BLaER1 treated with 17β-estradiol and CSF1 and Interleukin-3, amounts not matched to agents 10 nM and 100 nM (cell line): ENCODE measurements around the gene ABCA4.

Experiments used
- H3K27ac ChIP-seq, 11 experiments: shearing (Covaris generic); formaldehyde crosslinking; 2 replicates each; pipeline ENCODE4 v1.8.1; 2022
- H3K27me3 ChIP-seq, 11 experiments: shearing (Covaris generic); formaldehyde crosslinking; 2 replicates each; pipeline ENCODE4 v1.8.1; 2022
- H3K36me3 ChIP-seq, 11 experiments: shearing (Covaris generic); formaldehyde crosslinking; 2 replicates each; pipeline ENCODE4 v1.8.1; 2022
- H3K4me1 ChIP-seq, 10 experiments: shearing (Covaris generic); formaldehyde crosslinking; 2 replicates each; pipeline ENCODE4 v1.8.1; 2022
- H3K4me2 ChIP-seq, 11 experiments: shearing (Covaris generic); formaldehyde crosslinking; 2 replicates each; pipeline ENCODE4 v1.8.1; 2022
- H3K4me3 ChIP-seq, 10 experiments: shearing (Covaris generic); formaldehyde crosslinking; 2 replicates each; pipeline ENCODE4 v1.8.1; 2022
- H3K9ac ChIP-seq, 11 experiments: shearing (Covaris generic); formaldehyde crosslinking; 2 replicates each; pipeline ENCODE4 v1.8.1; 2022
- H3K9me3 ChIP-seq, 11 experiments: shearing (Covaris generic); formaldehyde crosslinking; replicated peaks in 1 of 11; 2 replicates each; pipeline ENCODE4 v1.8.1; 2022
- H4K20me1 ChIP-seq, 11 experiments: shearing (Covaris generic); formaldehyde crosslinking; 2 replicates each; pipeline ENCODE4 v1.8.1; 2022
- Cebpa-rat ChIP-seq, 11 experiments: shearing (Covaris generic); IDR thresholded peaks; 2 replicates each; pipeline ENCODE4 v1.8.1; 2022

The ABCA4 gene

DNA sequence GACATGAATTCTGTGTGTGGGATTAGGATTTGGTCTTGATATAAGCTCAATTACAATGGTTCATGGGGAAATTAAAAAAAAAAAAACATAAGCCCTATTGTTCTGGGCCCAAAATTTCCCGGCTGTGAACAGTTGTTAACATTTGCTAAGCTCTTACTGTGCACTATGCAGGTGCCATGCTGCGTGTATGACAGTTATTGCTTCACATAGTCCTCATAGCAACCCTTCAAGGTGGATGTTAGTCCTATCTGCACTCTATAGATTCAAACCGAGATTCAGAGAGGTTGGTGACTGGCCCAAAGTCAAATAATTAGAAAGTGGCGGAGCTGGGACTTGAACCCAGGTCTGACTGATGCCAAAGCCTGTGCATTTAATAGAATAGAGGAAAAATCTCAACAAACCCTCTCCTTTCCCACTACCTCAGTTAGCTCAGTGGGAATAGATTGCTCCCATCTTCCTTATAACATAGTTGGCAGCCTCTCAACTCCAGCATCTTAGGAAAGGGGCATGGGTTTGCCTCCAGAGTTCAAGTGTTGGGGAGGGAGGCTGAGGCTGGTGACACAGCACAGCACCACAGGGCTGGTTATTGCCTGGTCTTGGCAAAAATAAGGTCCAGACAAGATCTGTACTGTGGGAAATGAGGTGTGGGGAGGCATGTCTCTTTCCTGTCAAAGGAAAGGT lies 156.7 kb downstream of the ABCA4 start:
- Histone ChIP-seq H3K9me3 (0 out of 22 replicates have a peak, but pooled peaks cover 0 to 9% (median 0%) of the 10 kb centered on the region in 11 experiments), H3K4me2 (peak overlapping the region in 4 of 11 experiments; percentile 19 to 28 (median 26); a peak in 6 of 22 replicates), H3K4me3 (no peak overlapping the region), H3K9ac (no peak overlapping the region), H3K4me1 (peaks cover 0 to 10% (median 5%) of the 10 kb centered on the region in 10 experiments; a peak in 16 of 20 replicates), H3K27me3 (no peaks in the 10 kb centered on the region), H3K27ac (no peak overlapping the region), H4K20me1 (no peaks in the 10 kb centered on the region), H3K36me3 (no peaks in the 10 kb centered on the region)
- no peak for TF ChIP-seq Cebpa-rat (IDR thresholded peaks at IDR 0.05)

DNA sequence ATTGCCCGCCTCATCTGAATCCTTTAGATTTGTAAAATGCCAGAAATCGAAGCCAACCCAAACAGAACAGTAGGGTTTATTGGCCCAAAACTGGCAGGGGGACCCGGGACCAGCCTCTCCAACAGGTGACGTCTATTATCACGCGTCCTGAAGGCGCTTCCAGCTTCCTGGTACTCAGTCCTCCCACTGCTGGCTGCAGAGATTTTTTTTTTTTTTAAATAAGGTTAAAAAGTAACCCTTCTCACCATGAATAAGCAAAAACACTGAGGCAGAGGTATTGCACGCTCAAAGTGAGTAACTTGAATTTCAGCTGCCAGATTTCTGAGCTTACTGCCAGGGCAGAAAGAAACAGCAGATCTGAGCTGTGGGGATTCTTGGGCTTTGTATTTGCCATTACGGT lies 157.4 kb downstream of the ABCA4 start:
- no peak overlapping the region for H3K4me2 ChIP-seq
- no peaks in the 10 kb centered on the region for H3K27me3 ChIP-seq
- no peak for TF ChIP-seq Cebpa-rat (IDR thresholded peaks at IDR 0.05)
- no peak overlapping the region for H3K9ac ChIP-seq
- H3K27ac ChIP-seq, result no peak overlapping the region
- H3K36me3 ChIP-seq, result no peaks in the 10 kb centered on the region
- 0 out of 22 replicates have a peak, but pooled peaks cover 0 to 9% (median 0%) of the 10 kb centered on the region in 11 experiments for H3K9me3 ChIP-seq
- no peak overlapping the region for H3K4me3 ChIP-seq
- peaks cover 0 to 16% (median 10%) of the 10 kb centered on the region in 10 experiments; a peak in 16 of 20 replicates for H3K4me1 ChIP-seq
- no peaks in the 10 kb centered on the region for H4K20me1 ChIP-seq

DNA sequence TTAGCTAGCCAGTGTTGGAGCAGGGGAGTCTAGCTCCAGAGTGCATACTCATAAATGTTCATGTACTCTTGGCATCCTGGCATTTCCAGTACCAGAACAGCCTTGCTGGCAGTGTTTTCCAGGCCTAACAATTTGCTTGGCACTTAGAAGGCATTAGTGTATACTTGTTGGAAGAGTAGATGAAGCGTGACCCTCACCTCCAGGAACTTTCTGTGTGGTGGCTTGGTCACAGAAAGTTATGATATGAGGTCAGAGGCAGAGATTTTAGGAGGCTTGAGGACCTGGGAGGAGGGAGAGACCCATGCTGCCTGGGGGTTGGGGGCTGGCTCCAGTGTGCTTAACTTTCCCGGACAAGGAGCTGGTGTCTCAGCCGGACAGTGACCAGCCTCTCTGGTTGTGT lies 159.0 kb downstream of the ABCA4 start:
- Histone ChIP-seq H3K4me3 (no peak overlapping the region), H3K4me1 (peaks cover 0 to 33% (median 22%) of the 10 kb centered on the region in 10 experiments; a peak in 16 of 20 replicates), H3K27me3 (no peaks in the 10 kb centered on the region), H3K4me2 (no peak overlapping the region), H3K9me3 (peaks cover 3 to 21% (median 12%) of the 10 kb centered on the region in 11 experiments), H3K9ac (no peak overlapping the region), H3K36me3 (no peaks in the 10 kb centered on the region; a peak in 2 of 22 replicates), H4K20me1 (no peaks in the 10 kb centered on the region), H3K27ac (no peak overlapping the region)
- TF ChIP-seq Cebpa-rat (IDR thresholded peaks at IDR 0.05), result no peak

DNA sequence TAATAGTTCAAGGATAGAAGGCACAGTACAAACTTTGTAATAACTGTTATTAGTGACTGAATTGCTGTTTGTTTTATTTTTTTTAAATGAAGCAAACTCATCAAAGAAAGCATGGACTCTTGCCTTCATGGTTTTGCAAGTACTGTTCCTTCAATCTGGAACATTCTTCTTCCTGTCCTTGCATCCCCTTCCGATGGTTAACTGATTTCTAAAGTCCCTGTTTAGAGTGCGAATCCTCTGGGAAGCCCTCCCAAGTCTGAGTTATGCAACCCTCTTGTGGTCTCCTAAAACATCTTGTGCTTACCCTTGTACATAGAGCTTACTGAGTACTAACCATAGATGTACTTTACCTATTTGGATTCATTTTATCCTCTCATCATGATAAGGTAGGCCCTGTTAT lies 159.5 kb downstream of the ABCA4 start:
- Histone ChIP-seq H3K27me3 (no peaks in the 10 kb centered on the region), H3K9me3 (peaks cover 7 to 26% (median 17%) of the 10 kb centered on the region in 11 experiments), H3K4me1 (peaks cover 0 to 37% (median 23%) of the 10 kb centered on the region in 10 experiments; a peak in 16 of 20 replicates), H4K20me1 (no peaks in the 10 kb centered on the region), H3K27ac (no peak overlapping the region), H3K36me3 (peaks cover 0 to 4% (median 0%) of the 10 kb centered on the region in 11 experiments; a peak in 3 of 22 replicates), H3K9ac (no peak overlapping the region), H3K4me2 (no peak overlapping the region), H3K4me3 (no peak overlapping the region)
- TF ChIP-seq Cebpa-rat (IDR thresholded peaks at IDR 0.05), result no peak

DNA sequence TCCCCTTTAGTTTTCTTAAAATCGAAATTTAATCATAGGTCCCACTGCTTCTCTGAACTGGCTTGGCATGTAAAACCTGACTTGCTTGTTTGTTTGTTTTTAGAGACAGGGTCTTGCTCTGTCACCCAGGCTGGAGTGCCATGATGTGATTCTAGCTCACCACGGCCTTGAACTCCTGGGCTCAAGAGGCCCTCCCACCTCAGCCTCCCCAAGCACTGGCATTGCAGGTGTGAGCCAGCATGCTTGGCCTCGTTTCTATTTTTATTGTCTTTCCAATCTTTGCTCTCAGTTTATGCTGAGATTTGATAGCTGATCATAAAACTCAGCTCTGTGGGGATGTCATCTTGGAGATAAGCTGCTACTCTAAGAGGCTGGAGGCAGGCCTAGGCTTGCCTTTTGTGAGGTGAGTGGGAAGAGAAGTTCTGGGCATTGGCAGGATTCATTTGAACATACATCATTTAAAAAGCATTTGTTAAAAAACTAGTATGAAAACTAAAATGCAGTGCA lies 160.3 kb downstream of the ABCA4 start:
- no peak for TF ChIP-seq Cebpa-rat (IDR thresholded peaks at IDR 0.05)
- Histone ChIP-seq H3K9me3 (peaks cover 15 to 33% (median 25%) of the 10 kb centered on the region in 11 experiments), H3K9ac (no peak overlapping the region), H4K20me1 (no peaks in the 10 kb centered on the region), H3K36me3 (peaks cover 0 to 7% (median 0%) of the 10 kb centered on the region in 11 experiments; a peak in 3 of 22 replicates), H3K4me2 (no peak overlapping the region), H3K27me3 (no peaks in the 10 kb centered on the region), H3K27ac (no peak overlapping the region), H3K4me1 (peaks cover 0 to 37% (median 23%) of the 10 kb centered on the region in 10 experiments; a peak in 16 of 20 replicates), H3K4me3 (no peak overlapping the region)

DNA sequence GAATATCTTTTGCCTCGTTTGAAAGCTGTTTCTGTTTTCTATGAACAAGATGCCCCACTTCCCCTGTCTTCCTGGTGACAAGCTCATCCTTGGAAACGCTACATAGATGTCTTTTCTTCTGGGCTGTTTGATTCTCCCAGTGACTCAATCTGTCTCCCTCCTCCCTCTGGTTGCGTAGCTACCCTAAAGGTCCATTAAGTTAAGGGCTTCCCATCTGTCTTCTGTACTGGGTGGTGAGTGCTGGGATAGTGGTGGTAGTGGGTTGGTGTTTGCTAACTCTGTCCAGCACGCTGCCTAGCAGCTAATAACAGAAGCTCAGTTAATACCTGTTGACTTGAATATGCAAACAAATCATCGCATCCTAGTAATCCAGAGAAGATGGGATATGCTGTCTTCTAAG lies 161.5 kb downstream of the ABCA4 start:
- peak overlapping the region in 1 of 11 experiments; percentile 50; a peak in 3 of 22 replicates for H3K9ac ChIP-seq
- no peak overlapping the region for H3K4me3 ChIP-seq
- H3K4me2 ChIP-seq, result peak overlapping the region in 8 of 11 experiments; percentile 21 to 75 (median 52); a peak in 13 of 22 replicates
- H3K4me1 ChIP-seq, result peaks cover 0 to 37% (median 20%) of the 10 kb centered on the region in 10 experiments; a peak in 13 of 20 replicates
- TF ChIP-seq Cebpa-rat (IDR thresholded peaks at IDR 0.05), result no peak
- peaks cover 0 to 7% (median 0%) of the 10 kb centered on the region in 11 experiments; a peak in 3 of 22 replicates for H3K36me3 ChIP-seq
- peaks cover 28 to 46% (median 37%) of the 10 kb centered on the region in 11 experiments for H3K9me3 ChIP-seq
- H4K20me1 ChIP-seq, result no peaks in the 10 kb centered on the region
- peak overlapping the region in 7 of 11 experiments; percentile 34 to 78 (median 62); a peak in 12 of 22 replicates for H3K27ac ChIP-seq
- no peaks in the 10 kb centered on the region for H3K27me3 ChIP-seq

DNA sequence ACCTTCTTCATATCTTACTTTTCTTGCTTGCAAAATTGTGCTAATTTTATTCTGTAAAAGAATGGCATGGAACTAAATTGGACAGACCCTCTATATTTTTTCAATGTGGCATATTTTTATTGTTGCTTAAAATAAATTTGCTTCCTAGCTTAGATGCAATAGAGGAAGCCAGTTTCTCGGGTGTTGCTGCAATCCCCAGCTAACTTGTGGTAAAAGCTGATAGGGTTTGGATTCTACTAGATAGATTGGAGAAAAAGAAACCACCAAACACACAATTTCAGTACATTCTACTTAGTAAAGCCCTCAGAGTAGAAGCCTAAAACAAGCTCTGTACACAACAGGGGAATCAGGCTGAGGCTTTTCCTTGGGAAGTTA lies 162.2 kb downstream of the ABCA4 start:
- Histone ChIP-seq H3K9ac (peak overlapping the region in 4 of 11 experiments; percentile 16 to 52 (median 46); a peak in 4 of 22 replicates), H3K4me2 (peak overlapping the region in 9 of 11 experiments; percentile 8 to 75 (median 51); a peak in 15 of 22 replicates), H4K20me1 (no peaks in the 10 kb centered on the region), H3K9me3 (peaks cover 34 to 52% (median 43%) of the 10 kb centered on the region in 11 experiments), H3K27ac (peak overlapping the region in 9 of 11 experiments; percentile 30 to 78 (median 49); a peak in 13 of 22 replicates), H3K4me3 (no peak overlapping the region; a peak in 1 of 20 replicates), H3K4me1 (peaks cover 0 to 37% (median 20%) of the 10 kb centered on the region in 10 experiments; a peak in 12 of 20 replicates), H3K27me3 (no peaks in the 10 kb centered on the region), H3K36me3 (peaks cover 0 to 7% (median 0%) of the 10 kb centered on the region in 11 experiments; a peak in 3 of 22 replicates)
- TF ChIP-seq Cebpa-rat (IDR thresholded peaks at IDR 0.05), result peak in 3 of 11 experiments; percentile 17 to 77 (median 47); a peak in 4 of 22 replicates

DNA sequence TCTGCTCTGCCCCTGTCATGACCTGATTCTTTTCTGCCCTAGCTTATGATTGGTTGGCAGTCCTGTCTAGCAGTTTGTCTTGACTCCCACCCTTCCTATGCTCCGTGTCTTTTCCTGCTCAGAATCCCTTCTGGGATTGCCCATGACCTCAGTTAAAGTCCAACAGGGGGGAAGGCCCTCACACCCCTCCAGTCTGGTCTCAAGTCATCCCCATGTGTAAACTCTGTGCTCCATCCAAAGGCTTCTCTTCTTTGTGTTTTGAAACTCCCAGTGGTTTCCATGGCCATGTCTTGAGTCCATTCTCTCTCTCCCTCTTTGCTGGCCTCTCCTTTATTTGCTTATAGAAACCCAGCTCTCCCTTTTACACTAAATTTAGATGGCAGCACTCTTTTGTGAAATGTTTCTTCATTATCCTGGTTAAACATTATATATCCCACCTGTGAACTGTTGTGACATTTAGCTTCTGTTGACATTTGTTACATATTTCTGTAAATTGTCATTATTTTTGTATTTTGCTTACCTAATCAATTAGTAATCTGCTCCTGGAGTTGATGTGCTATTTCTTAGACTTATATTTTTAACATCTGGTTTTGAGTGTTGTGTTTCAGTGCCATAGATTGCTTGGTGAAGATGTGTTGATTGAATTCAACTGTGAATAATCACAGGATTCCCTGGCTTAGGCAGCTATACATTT lies 162.8 kb downstream of the ABCA4 start:
- Histone ChIP-seq H3K27ac (peak overlapping the region in 10 of 11 experiments; percentile 2 to 78 (median 40); a peak in 14 of 22 replicates), H3K9ac (0 out of 22 replicates have a peak overlapping the region, but pooled peaks of 1 of the 11 experiments have one; percentile 6), H4K20me1 (no peaks in the 10 kb centered on the region), H3K4me2 (peak overlapping the region in 8 of 11 experiments; percentile 21 to 75 (median 52); a peak in 15 of 22 replicates), H3K27me3 (no peaks in the 10 kb centered on the region), H3K9me3 (peaks cover 37 to 57% (median 47%) of the 10 kb centered on the region in 11 experiments), H3K36me3 (peaks cover 0 to 7% (median 0%) of the 10 kb centered on the region in 11 experiments; a peak in 3 of 22 replicates), H3K4me1 (peaks cover 0 to 37% (median 20%) of the 10 kb centered on the region in 10 experiments; a peak in 12 of 20 replicates), H3K4me3 (no peak overlapping the region; a peak in 1 of 20 replicates)
- no peak for TF ChIP-seq Cebpa-rat (IDR thresholded peaks at IDR 0.05)
